Cardiac fibroblast (primary cell): ENCODE measurements around the gene OTOG.

Experiments used
- DNase-seq, 2 donors: peaks; one replicate each; pipeline versions ENCODE4 v3.0.0 to v3.0.0-alpha.2; 2010; ENCODE audit warnings: low read depth in 2 of 2
- H3K4me3 ChIP-seq, 2 donors: replicated peaks in 1 of 2; 1 replicate in 1 of 2; 2 replicates in 1 of 2; pipeline ENCODE4 v1.5.1; 2011; ENCODE audit warnings: low read depth in 2 of 2, low read length in 2 of 2, mild to moderate bottlenecking in 2 of 2, moderate library complexity in 1 of 2
- CTCF ChIP-seq: IDR thresholded peaks from one replicate; pipeline ENCODE4 v1.5.1; 2011; ENCODE audit warnings: low read depth, mild to moderate bottlenecking, low read length, inconsistent platforms

OTOG gene

GRCh38 chr11:17650127-17650911 lies 103.3 kb downstream of the OTOG start:
- no peak for TF ChIP-seq CTCF
- no peak overlapping the region for H3K4me3 ChIP-seq
- no peak for DNase-seq

DNA sequence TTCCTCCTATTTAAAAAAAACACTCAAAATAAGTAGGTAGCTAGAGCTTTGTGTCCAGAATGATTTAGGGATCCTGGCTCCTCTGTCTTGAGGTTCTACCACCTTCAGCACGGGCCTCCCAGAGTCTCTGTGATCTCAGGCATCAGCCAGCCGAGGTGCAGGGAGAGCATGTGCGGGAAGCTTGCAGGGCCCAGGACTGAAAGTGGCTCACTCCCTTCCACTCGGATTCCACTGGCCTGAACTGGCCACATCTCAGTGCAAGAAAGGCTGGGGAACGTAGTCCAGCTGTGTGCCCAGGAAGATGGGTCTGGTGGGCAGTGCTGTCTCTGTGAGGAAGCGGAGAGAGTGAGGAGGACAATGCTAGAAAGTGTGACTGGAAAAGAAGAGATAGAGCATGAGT lies 104.0 kb downstream of the OTOG start:
- TF ChIP-seq CTCF, result no peak
- no peak for DNase-seq
- H3K4me3 ChIP-seq, result no peak overlapping the region

GRCh38 chr11:17651681-17652080 lies 104.6 kb downstream of the OTOG start:
- no peak for TF ChIP-seq CTCF
- H3K4me3 ChIP-seq, result no peak overlapping the region
- DNase-seq, result no peak

DNA sequence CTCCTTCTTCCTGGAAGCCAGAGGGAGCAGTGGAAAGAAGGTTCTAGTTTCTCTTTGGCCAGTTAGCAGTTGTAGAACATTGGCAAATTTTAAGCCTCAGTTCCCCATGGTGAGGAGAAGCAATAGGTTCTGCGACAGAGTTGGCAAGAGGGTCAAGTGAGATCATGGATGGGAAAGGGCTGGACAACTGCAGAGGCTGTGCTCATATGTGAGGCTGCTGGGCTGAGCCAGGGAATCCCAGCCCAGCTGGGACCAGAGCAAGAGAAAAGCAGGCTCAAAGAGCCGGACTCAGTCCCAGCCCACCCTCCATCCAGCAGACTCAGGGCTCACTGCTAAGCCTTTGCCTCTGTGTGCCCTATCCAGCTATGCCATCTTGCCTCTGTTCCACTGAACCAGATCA lies 105.5 kb downstream of the OTOG start:
- DNase-seq, result no peak
- H3K4me3 ChIP-seq, result no peak overlapping the region
- TF ChIP-seq CTCF, result no peak

GRCh38 chr11:17653611-17654010 lies 106.6 kb downstream of the OTOG start:
- no peak for DNase-seq
- no peak for TF ChIP-seq CTCF

DNA sequence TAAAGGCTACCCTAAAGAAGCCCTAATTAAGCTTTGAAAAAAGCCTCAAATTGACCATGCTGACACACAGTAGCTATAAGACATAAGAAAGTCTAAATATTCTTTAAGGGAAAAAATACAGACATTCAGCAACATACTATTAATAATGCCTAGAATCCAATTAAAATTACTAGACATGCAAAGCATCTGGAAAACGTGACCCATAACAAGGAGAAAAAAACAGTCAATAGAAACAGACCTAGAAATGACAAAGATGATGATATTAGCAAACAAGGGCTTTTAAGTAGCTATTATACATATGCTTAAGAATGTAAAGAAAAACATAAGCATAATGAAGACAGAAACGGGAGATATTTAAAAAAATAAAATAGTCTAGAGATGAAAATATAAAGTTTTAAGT lies 108.6 kb downstream of the OTOG start:
- H3K4me3 ChIP-seq, result no peak overlapping the region
- TF ChIP-seq CTCF, result no peak
- DNase-seq, result no peak

More at GRCh38 chr11:17653611-17654010, 106.6 kb downstream of the OTOG start:
- H3K4me3 ChIP-seq, result no peak overlapping the region

- H3K4me3 ChIP-seq, result no peak overlapping the region
- TF ChIP-seq CTCF, result no peak
- no peak for DNase-seq
These were observed 111.2 kb downstream of the OTOG start for GRCh38 chr11:17658211-17658610.
